ENCODE results near the gene LSM4.

The LSM4 gene

DNA sequence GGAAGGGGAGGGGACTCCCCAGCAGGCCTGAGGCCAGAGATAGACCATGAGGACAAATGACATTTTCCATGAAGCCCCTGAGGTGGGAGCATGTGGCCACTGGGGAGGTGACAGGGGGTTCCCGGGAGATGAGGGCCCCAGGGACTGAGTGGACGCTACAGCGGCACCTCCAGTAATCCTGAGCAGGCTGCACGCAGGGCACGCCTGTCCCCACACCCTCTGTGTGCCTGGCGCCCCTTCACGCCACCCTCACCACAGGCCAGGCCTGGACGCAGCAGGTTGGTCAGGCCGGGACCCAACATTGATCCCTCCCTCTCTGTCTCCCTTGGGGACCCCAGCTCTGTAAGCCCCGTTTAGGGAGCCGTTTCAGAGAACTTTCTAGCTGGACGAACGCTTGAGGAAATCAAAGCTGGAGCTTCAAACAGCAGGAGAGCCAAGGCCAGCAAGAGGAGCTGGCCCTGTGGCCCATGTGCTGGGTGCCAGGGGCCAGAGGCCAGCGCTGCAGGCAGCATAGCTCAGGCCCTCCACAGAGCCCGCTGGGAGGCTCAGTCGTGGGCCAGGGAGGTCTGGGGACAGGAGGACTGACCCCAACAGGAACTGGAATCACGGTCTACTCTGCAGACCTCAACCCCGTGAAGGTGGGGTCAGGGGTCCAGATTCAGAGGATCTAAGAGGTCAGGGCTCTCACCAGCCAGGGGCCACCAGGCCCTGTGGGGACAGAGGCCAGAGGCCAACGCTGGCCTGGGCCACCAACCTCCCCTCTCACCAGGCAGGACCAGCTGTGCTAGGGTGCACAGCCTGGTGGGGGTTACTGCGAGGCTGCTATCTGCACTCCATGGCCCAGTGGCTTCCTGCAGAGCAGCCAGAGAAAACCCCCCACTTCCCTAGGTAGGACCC lies 14.6 kb downstream of the LSM4 start:
- TF ChIP-seq TEAD4 (IDR thresholded peaks at IDR 0.05) (no peak), NFIC (IDR thresholded peaks at IDR 0.05) (no peak), CREB1 (IDR thresholded peaks at IDR 0.05; ENCODE audit: low read depth) (no peak), YY1 (IDR thresholded peaks at IDR 0.05; ENCODE audit: low read depth) (no peak), REST (IDR thresholded peaks at IDR 0.05; ENCODE audit: low read depth) (no peak), CEBPB (IDR thresholded peaks at IDR 0.05) (no peak), TAF1 (IDR thresholded peaks at IDR 0.05; ENCODE audit: low read depth) (no peak), FOXM1 (IDR thresholded peaks at IDR 0.05; ENCODE audit: borderline replicate concordance, low read depth) (no peak), RAD21 (IDR thresholded peaks at IDR 0.05; ENCODE audit: low read depth) (no peak), EP300 (IDR thresholded peaks at IDR 0.05; ENCODE audit: borderline replicate concordance) (no peak), ZBTB7A (IDR thresholded peaks at IDR 0.05; ENCODE audit: low read depth) (no peak), TCF12 (IDR thresholded peaks at IDR 0.05; ENCODE audit: low read depth) (no peak), USF1 (IDR thresholded peaks at IDR 0.05) (no peak), EGR1 (IDR thresholded peaks at IDR 0.05) (no peak)
- TF ChIP-seq, protein P1, sequence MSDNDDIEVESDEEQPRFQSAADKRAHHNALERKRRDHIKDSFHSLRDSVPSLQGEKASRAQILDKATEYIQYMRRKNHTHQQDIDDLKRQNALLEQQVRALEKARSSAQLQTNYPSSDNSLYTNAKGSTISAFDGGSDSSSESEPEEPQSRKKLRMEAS (IDR thresholded peaks at IDR 0.05): no peak

- TF ChIP-seq CEBPB (IDR thresholded peaks at IDR 0.05) (no peak), CREB1 (IDR thresholded peaks at IDR 0.05; ENCODE audit: low read depth) (no peak), YY1 (IDR thresholded peaks at IDR 0.05; ENCODE audit: low read depth) (no peak), TCF12 (IDR thresholded peaks at IDR 0.05; ENCODE audit: low read depth) (no peak), TAF1 (IDR thresholded peaks at IDR 0.05; ENCODE audit: low read depth) (no peak), EGR1 (IDR thresholded peaks at IDR 0.05) (no peak), FOXM1 (IDR thresholded peaks at IDR 0.05; ENCODE audit: borderline replicate concordance, low read depth) (no peak), EP300 (IDR thresholded peaks at IDR 0.05; ENCODE audit: borderline replicate concordance) (no peak), RAD21 (IDR thresholded peaks at IDR 0.05; ENCODE audit: low read depth) (no peak), USF1 (IDR thresholded peaks at IDR 0.05) (no peak), TEAD4 (IDR thresholded peaks at IDR 0.05) (no peak), REST (IDR thresholded peaks at IDR 0.05; ENCODE audit: low read depth) (no peak), ZBTB7A (IDR thresholded peaks at IDR 0.05; ENCODE audit: low read depth) (no peak), NFIC (IDR thresholded peaks at IDR 0.05) (no peak)
- TF ChIP-seq, protein P1 (IDR thresholded peaks at IDR 0.05): no peak
These were observed 15.6 kb downstream of the LSM4 start for GRCh38 chr19:18307271-18307681.

DNA sequence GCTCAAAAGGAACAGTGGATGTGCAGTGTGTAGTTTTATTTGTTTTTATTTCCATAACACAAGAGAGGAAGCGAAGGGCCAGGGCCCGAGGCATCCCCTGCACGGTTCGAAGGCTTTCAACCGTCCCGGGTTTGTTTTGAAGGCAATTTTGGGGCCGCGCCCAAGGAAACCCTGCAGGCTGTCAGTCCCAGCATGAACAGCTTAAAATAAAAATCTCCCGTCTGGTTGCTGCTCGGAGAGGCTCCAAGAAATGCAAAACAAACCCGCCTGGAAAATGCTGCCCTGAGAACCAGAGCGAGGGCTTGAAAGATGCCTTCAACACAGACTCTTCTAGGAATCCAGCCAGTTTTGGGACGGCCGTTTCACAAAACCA lies 16.0 kb downstream of the LSM4 start:
- TF ChIP-seq RAD21 (IDR thresholded peaks at IDR 0.05; ENCODE audit: low read depth): no peak
- no peak for TF ChIP-seq EP300 (IDR thresholded peaks at IDR 0.05; ENCODE audit: borderline replicate concordance)
- no peak for TF ChIP-seq EGR1 (IDR thresholded peaks at IDR 0.05)
- TF ChIP-seq ZBTB7A (IDR thresholded peaks at IDR 0.05; ENCODE audit: low read depth): no peak
- no peak for TF ChIP-seq TAF1 (IDR thresholded peaks at IDR 0.05; ENCODE audit: low read depth)
- no peak for TF ChIP-seq TCF12 (IDR thresholded peaks at IDR 0.05; ENCODE audit: low read depth)
- TF ChIP-seq NFIC (IDR thresholded peaks at IDR 0.05): no peak
- no peak for TF ChIP-seq CEBPB (IDR thresholded peaks at IDR 0.05)
- no peak for TF ChIP-seq REST (IDR thresholded peaks at IDR 0.05; ENCODE audit: low read depth)
- no peak for TF ChIP-seq USF1 (IDR thresholded peaks at IDR 0.05)
